ENCODE results near the gene EVI2B. TPM values are rescaled to one million over a fixed set of nuclear protein-coding genes. Genes with fewer than 3 reads are reported as not detected.

EVI2B gene
- total and polyA plus RNA-seq, 2 of the 4 experiments (the other 2 are of a cell fraction): under 0.01 to 0.17 TPM

- Histone ChIP-seq H4K20me1 (ENCODE audit: insufficient read depth, low read length) (no peaks in the 10 kb centered on the region; the same call in 1 of the 2 replicates), H2AK9ac (replicated peaks; ENCODE audit: low read depth, low read length, poor library complexity) (no peak overlapping the region), H4K91ac (ENCODE audit: insufficient read depth, low read depth, low read length) (no peak overlapping the region), H3K56ac (ENCODE audit: extremely low read depth, insufficient read depth, low read length) (no peak overlapping the region), H2BK20ac (ENCODE audit: low read depth, low read length) (no peak overlapping the region), H3K9me3 (ENCODE audit: control insufficient read depth, insufficient read depth, low read length) (no peaks in the 10 kb centered on the region), H3K27ac (ENCODE audit: insufficient read depth, low read length) (no peak overlapping the region), H4K8ac (ENCODE audit: low read depth in 2 of 2, low read length in 2 of 2) (no peak overlapping the region), H3K4me2 (ENCODE audit: low read depth, low read length) (no peak overlapping the region), H3K9me1 (ENCODE audit: insufficient read depth, low read length) (no peaks in the 10 kb centered on the region; the same call in none of the 2 replicates), H2AK5ac (ENCODE audit: low read depth, low read length) (no peak overlapping the region), H3K4me3 (ENCODE audit: insufficient read depth, low read depth, low read length) (no peak overlapping the region), H3K18ac (ENCODE audit: low read depth, low read length) (no peak overlapping the region), H2BK15ac (ENCODE audit: low read depth, low read length) (no peak overlapping the region), H3K23ac (ENCODE audit: low read depth, low read length) (no peak overlapping the region), H3K14ac (replicated peaks; ENCODE audit: low read depth, low read length) (no peak overlapping the region), H2BK5ac (ENCODE audit: low read depth, low read length, poor library complexity, severe bottlenecking) (no peak overlapping the region), H4K5ac (ENCODE audit: low read depth, low read length) (no peak overlapping the region), H3K79me1 (ENCODE audit: low read depth in 1 of 2, low read length in 2 of 2) (peaks cover 10 to 40% of the 10 kb centered on the region in 2 experiments; a peak in 3 of 4 replicates), H3K4me1 (ENCODE audit: control insufficient read depth, insufficient read depth, low read length) (peaks cover 2% of the 10 kb centered on the region; the same call in 1 of the 2 replicates), H3K9ac (ENCODE audit: low read depth, low read length) (no peak overlapping the region), H3K36me3 (ENCODE audit: control insufficient read depth, insufficient read depth, low read length) (no peaks in the 10 kb centered on the region; the same call in 1 of the 2 replicates), H3K4ac (ENCODE audit: low read depth, low read length) (no peak overlapping the region), H2AFZ (replicated peaks; ENCODE audit: low read length, poor library complexity) (no peak overlapping the region), H2BK120ac (ENCODE audit: low read depth, low read length) (no peak overlapping the region), H3K27me3 (ENCODE audit: control insufficient read depth, insufficient read depth, low read length) (no peaks in the 10 kb centered on the region)
- DNase-seq: no peak
- CTCF ChIA-PET: no interaction called here
- intact Hi-C loops (cut with micrococcal nuclease): no loop called here
- ATAC-seq (ENCODE audit: low read depth): no peak
- TF ChIP-seq CEBPB (IDR thresholded peaks at IDR 0.05; ENCODE audit: low read depth, low read length): no peak
- TF ChIP-seq CTCF (conservative IDR thresholded peaks at IDR 0.05; ENCODE audit: low read depth, low read length): no peak
- TF ChIP-seq MAFK (IDR thresholded peaks at IDR 0.05; ENCODE audit: low read depth, low read length): no peak
- TF ChIP-seq RAD21 (IDR thresholded peaks at IDR 0.05; ENCODE audit: low read length): no peak
- TF ChIP-seq MXI1 (IDR thresholded peaks at IDR 0.05; ENCODE audit: borderline replicate concordance, low read depth, low read length): no peak
- TF ChIP-seq BHLHE40 (IDR thresholded peaks at IDR 0.05; ENCODE audit: low read depth, low read length): no peak
- TF ChIP-seq USF2 (IDR thresholded peaks at IDR 0.05; ENCODE audit: low read depth, low read length): no peak
- TF ChIP-seq POLR2A (IDR thresholded peaks at IDR 0.05; ENCODE audit: low read depth, low read length): no peak
- no peak for TF ChIP-seq MAZ (IDR thresholded peaks at IDR 0.05; ENCODE audit: borderline replicate concordance, low read depth, low read length)
- no peak for TF ChIP-seq RCOR1 (IDR thresholded peaks at IDR 0.05; ENCODE audit: insufficient replicate concordance, low read length)
- TF ChIP-seq NFE2L2 (IDR thresholded peaks at IDR 0.05; ENCODE audit: low read depth, low read length): no peak
- TF ChIP-seq CHD1 (IDR thresholded peaks at IDR 0.05; ENCODE audit: low read depth, low read length): no peak
- no peak for TF ChIP-seq SMC3 (IDR thresholded peaks at IDR 0.05; ENCODE audit: low read depth, low read length)
- no peak for TF ChIP-seq RFX5 (IDR thresholded peaks at IDR 0.05; ENCODE audit: low read depth, low read length)
- no CpG with 5 or more reads among the region's 7 CpGs for WGBS, 2 experiments (ENCODE audit: extremely low coverage in 2 of 2, insufficient read length in 1 of 2)
- POLR2A ChIA-PET (ENCODE audit: unreplicated experiment): no interaction called here
- in situ Hi-C loops (cut with MboI; ENCODE audit: low sequenced_read_pairs): no loop called here
- dilution Hi-C loops (cut with HindIII; ENCODE audit: low sequenced_read_pairs, unreplicated experiment): no loop called here
- BruUV-seq (replicated peaks): no TSS peak
Measured at GRCh38 chr17:31310886-31311285, 3.0 kb downstream of the EVI2B start.
